ENCODE measurements around the gene PCGF6.
"Not testable (repeated sequence)": the region's sequence is repeated elsewhere in the genome, so short reads cannot be mapped to it uniquely, and the experiment has no call there.

- TF ChIP-seq CTCF (IDR thresholded peaks at IDR 0.05; ENCODE audit: poor library complexity); EZH2 (IDR thresholded peaks at IDR 0.05; ENCODE audit: borderline replicate concordance): not testable (repeated sequence)
These were observed 92.0 kb downstream of the PCGF6 start for GRCh38 chr10:103258928-103259327.
